HCT116 (cell line): Measurements from ENCODE around the gene CLIC5. TPM values are rescaled to one million over a fixed set of nuclear protein-coding genes. Genes with fewer than 3 reads are reported as not detected.

Experiments
- ATAC-seq: fragments of 200-7000 bp; cut with Tn5 transposase; 2 replicates; pipeline ENCODE4 v1.9.1; 2020; ENCODE audit warnings: mild to moderate bottlenecking, moderate library complexity
- BruUV-seq: library from RNA; stranded (reverse); fragments of 400-500 nt; replicated peaks from 2 replicates; lab custom pipeline; 2021; lab: Mats Ljungman, UMichigan
- CTCF ChIA-PET: fragments of 300-600 bp; sonication (Branson Sonifier 250); formaldehyde crosslinking; loops from one replicate; lab custom pipeline; 2021; ENCODE audit warnings: antibody characterized with exemption; lab: Charles Lee
- POLR2A ChIA-PET: fragments of 300-600, 350-600 bp; sonication (Branson Sonifier 250); formaldehyde crosslinking; loops from one replicate; lab custom pipeline; 2021; ENCODE audit warnings: antibody characterized with exemption; lab: Charles Lee
- RAD21 ChIA-PET, 2 experiments: fragments of 300-600 bp; sonication (Branson Sonifier 250); formaldehyde crosslinking; loops; one replicate each; lab custom pipeline; 2023; ENCODE audit warnings: low total read pairs in 2 of 2; ENCODE audit not compliant: uncharacterized antibody in 2 of 2, unreplicated experiment in 2 of 2, low non-redundant PET in 1 of 2; lab: Charles Lee
- DNase-seq: peaks from one replicate; pipeline ENCODE4 v3.0.0-alpha.2; 2010; ENCODE audit warnings: low read depth, low spot score
- H2AFZ ChIP-seq: fragments of 200-600 bp; shearing (Covaris generic), sonication (generic); 2 replicates; pipeline ENCODE4 v1.6.1; 2017; ENCODE audit warnings: low read depth, mixed run types, mixed read lengths, antibody characterized with exemption, low read length; ENCODE audit not compliant: poor library complexity, severe bottlenecking
- H3K27ac ChIP-seq: 2 replicates; pipeline ENCODE4 v1.5.1; 2012; ENCODE audit warnings: low read depth, low read length
- H3K27me3 ChIP-seq: fragments of 200-600 bp; sonication (generic); 2 replicates; pipeline ENCODE4 v1.6.1; 2016; ENCODE audit warnings: mixed run types, low read length, mixed read lengths; ENCODE audit not compliant: insufficient read depth
- H3K36me3 ChIP-seq, 2 experiments: fragments of 200-500 bp in 1 of 2; fragments of 200-600 bp in 1 of 2; sonication (Bioruptor generic) in 1 of 2; sonication (generic) in 1 of 2; 2 replicates each; pipeline versions ENCODE4 v1.5.1 to v1.6.1; 2014 to 2016; ENCODE audit warnings: low read length in 2 of 2, inconsistent platforms in 1 of 2, mixed read lengths in 1 of 2, mixed run types in 1 of 2; ENCODE audit not compliant: insufficient read depth in 2 of 2, control insufficient read depth in 1 of 2
- H3K4me1 ChIP-seq, 2 experiments: fragments of 200-600 bp in 1 of 2; sonication (generic) in 1 of 2; 2 replicates each; pipeline versions ENCODE4 v1.5.1 to v1.6.1; 2012 to 2017; ENCODE audit warnings: low read length in 2 of 2, inconsistent platforms in 1 of 2, mild to moderate bottlenecking in 1 of 2, mixed read lengths in 1 of 2, mixed run types in 1 of 2, moderate library complexity in 1 of 2; ENCODE audit not compliant: insufficient read depth in 2 of 2, control insufficient read depth in 1 of 2
- H3K4me2 ChIP-seq: fragments of 200-600 bp; sonication (generic); 2 replicates; pipeline ENCODE4 v1.6.1; 2017; ENCODE audit warnings: mixed run types, low read length, mixed read lengths
- H3K4me3 ChIP-seq, 2 experiments: fragments of 200-600 bp in 1 of 2; sonication (generic) in 1 of 2; replicated peaks in 1 of 2; 2 replicates each; pipeline ENCODE4 v1.5.1; 2011 to 2016; ENCODE audit warnings: low read length in 2 of 2, control low read depth in 1 of 2, low read depth in 1 of 2, mild to moderate bottlenecking in 1 of 2, mixed read lengths in 1 of 2, mixed run types in 1 of 2
- H3K79me2 ChIP-seq: fragments of 200-600 bp; sonication (generic); 2 replicates; pipeline ENCODE4 v1.6.1; 2017; ENCODE audit warnings: mild to moderate bottlenecking, mixed run types, low read length, moderate library complexity, mixed read lengths; ENCODE audit not compliant: insufficient read depth
- H3K9ac ChIP-seq: fragments of 200-600 bp; sonication (generic); 2 replicates; pipeline ENCODE4 v1.6.1; 2016; ENCODE audit warnings: low read length, mixed read lengths
- H3K9me2 ChIP-seq: fragments of 200-600 bp; sonication (generic), shearing (Covaris generic); 2 replicates; pipeline ENCODE4 v1.6.1; 2017; ENCODE audit warnings: mixed run types, mild to moderate bottlenecking, moderate library complexity; ENCODE audit not compliant: insufficient read depth
- H3K9me3 ChIP-seq, 2 experiments: fragments of 200-500 bp in 1 of 2; fragments of 200-600 bp in 1 of 2; sonication (Bioruptor generic) in 1 of 2; sonication (generic) in 1 of 2; 2 replicates each; pipeline ENCODE4 v1.6.1; 2014 to 2017; ENCODE audit warnings: low read length in 2 of 2, mixed read lengths in 2 of 2, inconsistent platforms in 1 of 2, low read depth in 1 of 2, mild to moderate bottlenecking in 1 of 2, mixed run types in 1 of 2, moderate library complexity in 1 of 2; ENCODE audit not compliant: control insufficient read depth in 1 of 2, insufficient read depth in 1 of 2
- H4K20me1 ChIP-seq: fragments of 200-600 bp; sonication (generic), shearing (Covaris generic); 2 replicates; pipeline ENCODE4 v1.6.1; 2017; ENCODE audit warnings: mixed run types, mild to moderate bottlenecking, moderate library complexity; ENCODE audit not compliant: insufficient read depth
- CBX3 ChIP-seq: IDR thresholded peaks from 2 replicates; pipeline ENCODE4 v1.6.1; 2012; ENCODE audit warnings: low read depth
- CEBPB ChIP-seq: IDR thresholded peaks from 2 replicates; pipeline ENCODE4 v1.6.1; 2012; ENCODE audit warnings: low read depth
- ELF1 ChIP-seq: IDR thresholded peaks from 2 replicates; pipeline ENCODE4 v1.6.1; 2012; ENCODE audit warnings: low read depth, borderline replicate concordance
- FOSL1 ChIP-seq: IDR thresholded peaks from 2 replicates; pipeline ENCODE4 v1.6.1; 2012; ENCODE audit warnings: low read depth
- JUND ChIP-seq: IDR thresholded peaks from 2 replicates; pipeline ENCODE4 v1.6.1; 2012
- POLR2AphosphoS5 ChIP-seq: IDR thresholded peaks from 2 replicates; pipeline ENCODE4 v1.6.1; 2011; ENCODE audit warnings: mild to moderate bottlenecking, low read depth, low read length, moderate library complexity
- RAD21 ChIP-seq: IDR thresholded peaks from 2 replicates; pipeline ENCODE4 v1.6.1; 2012; ENCODE audit warnings: low read depth, mild to moderate bottlenecking
- TCF7L2 ChIP-seq: IDR thresholded peaks from 2 replicates; pipeline ENCODE4 v1.7.0; 2011; ENCODE audit warnings: borderline replicate concordance, inconsistent platforms; ENCODE audit not compliant: insufficient read depth, insufficient read length; ENCODE audit errors: extremely low read depth
- ZFX ChIP-seq: fragments of 450-650 bp; IDR thresholded peaks from 2 replicates; pipeline ENCODE4 v1.6.1; 2017
- intact Hi-C: fragments of 100-400 bp; cut with micrococcal nuclease; formaldehyde crosslinking; loops from 2 replicates; pipeline ENCODE4 v1.10.0; 2022
- total RNA-seq: library from RNA; stranded (reverse); gene quantifications from one replicate; pipeline ENCODE4 v1.2.1, GENCODE V29; 2021; ENCODE audit not compliant: unreplicated experiment
- TF ChIP-seq, protein P1 (sequence below): IDR thresholded peaks from 2 replicates; pipeline ENCODE4 v1.6.1; 2012
- TF ChIP-seq, protein P2 (sequence below): IDR thresholded peaks from 2 replicates; pipeline ENCODE4 v1.6.1; 2012; ENCODE audit warnings: low read depth

The CLIC5 gene
- total RNA-seq, 1 experiment from 2014 or later: 0.20 TPM

DNA sequence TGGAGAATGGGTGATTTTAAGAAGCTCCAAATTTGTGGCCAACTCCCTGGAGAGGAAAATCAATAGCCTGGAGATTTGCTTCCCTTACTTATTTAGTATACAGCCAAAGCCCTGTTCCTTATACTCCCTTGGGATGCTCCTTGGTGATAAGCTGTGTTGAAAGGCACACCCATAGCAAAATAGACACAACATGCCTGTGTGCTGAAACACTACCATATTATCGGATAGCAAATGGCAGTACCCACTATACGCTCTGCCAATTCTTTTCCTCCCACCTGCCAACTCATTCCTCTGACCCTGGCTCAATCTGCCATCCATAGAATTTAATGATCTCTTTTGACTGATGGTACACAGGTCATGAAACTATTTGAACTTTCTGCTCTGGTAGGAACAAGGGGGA lies 98.2 kb downstream of the CLIC5 start:
- ATAC-seq (no peak), DNase-seq (no peak)
- Histone ChIP-seq H3K9me3 (no peaks in the 10 kb centered on the region), H3K4me2 (no peak overlapping the region), H3K9ac (no peak overlapping the region), H2AFZ (no peak overlapping the region), H3K9me2 (no peaks in the 10 kb centered on the region), H3K27me3 (no peaks in the 10 kb centered on the region), H3K79me2 (no peaks in the 10 kb centered on the region), H4K20me1 (no peaks in the 10 kb centered on the region), H3K27ac (no peak overlapping the region), H3K4me1 (no peaks in the 10 kb centered on the region), H3K4me3 (no peak overlapping the region), H3K36me3 (no peaks in the 10 kb centered on the region)
- intact Hi-C loops: no loop called here
- no peak for TF ChIP-seq POLR2AphosphoS5
- no peak for TF ChIP-seq RAD21
- no peak for TF ChIP-seq ZFX
- TF ChIP-seq CBX3: no peak
- TF ChIP-seq, protein P1, sequence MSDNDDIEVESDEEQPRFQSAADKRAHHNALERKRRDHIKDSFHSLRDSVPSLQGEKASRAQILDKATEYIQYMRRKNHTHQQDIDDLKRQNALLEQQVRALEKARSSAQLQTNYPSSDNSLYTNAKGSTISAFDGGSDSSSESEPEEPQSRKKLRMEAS: no peak
- TF ChIP-seq CEBPB: no peak
- no peak for TF ChIP-seq FOSL1
- no peak for TF ChIP-seq JUND
- TF ChIP-seq, protein P2, sequence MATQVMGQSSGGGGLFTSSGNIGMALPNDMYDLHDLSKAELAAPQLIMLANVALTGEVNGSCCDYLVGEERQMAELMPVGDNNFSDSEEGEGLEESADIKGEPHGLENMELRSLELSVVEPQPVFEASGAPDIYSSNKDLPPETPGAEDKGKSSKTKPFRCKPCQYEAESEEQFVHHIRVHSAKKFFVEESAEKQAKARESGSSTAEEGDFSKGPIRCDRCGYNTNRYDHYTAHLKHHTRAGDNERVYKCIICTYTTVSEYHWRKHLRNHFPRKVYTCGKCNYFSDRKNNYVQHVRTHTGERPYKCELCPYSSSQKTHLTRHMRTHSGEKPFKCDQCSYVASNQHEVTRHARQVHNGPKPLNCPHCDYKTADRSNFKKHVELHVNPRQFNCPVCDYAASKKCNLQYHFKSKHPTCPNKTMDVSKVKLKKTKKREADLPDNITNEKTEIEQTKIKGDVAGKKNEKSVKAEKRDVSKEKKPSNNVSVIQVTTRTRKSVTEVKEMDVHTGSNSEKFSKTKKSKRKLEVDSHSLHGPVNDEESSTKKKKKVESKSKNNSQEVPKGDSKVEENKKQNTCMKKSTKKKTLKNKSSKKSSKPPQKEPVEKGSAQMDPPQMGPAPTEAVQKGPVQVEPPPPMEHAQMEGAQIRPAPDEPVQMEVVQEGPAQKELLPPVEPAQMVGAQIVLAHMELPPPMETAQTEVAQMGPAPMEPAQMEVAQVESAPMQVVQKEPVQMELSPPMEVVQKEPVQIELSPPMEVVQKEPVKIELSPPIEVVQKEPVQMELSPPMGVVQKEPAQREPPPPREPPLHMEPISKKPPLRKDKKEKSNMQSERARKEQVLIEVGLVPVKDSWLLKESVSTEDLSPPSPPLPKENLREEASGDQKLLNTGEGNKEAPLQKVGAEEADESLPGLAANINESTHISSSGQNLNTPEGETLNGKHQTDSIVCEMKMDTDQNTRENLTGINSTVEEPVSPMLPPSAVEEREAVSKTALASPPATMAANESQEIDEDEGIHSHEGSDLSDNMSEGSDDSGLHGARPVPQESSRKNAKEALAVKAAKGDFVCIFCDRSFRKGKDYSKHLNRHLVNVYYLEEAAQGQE: no peak
- TF ChIP-seq ELF1: no peak
- TF ChIP-seq TCF7L2: no peak
- ChIA-PET RAD21 (no interaction called here), CTCF (no interaction called here), POLR2A (no interaction called here)
- no TSS peak for BruUV-seq
